Testis (tissue), 3 donors: ENCODE measurements around the gene FOXC2. TPM values are rescaled to one million over a fixed set of nuclear protein-coding genes. Genes with fewer than 3 reads are reported as not detected.

ENCODE experiments used
- DNase-seq: peaks from one replicate; pipeline ENCODE4 v3.0.0-alpha.2; 2019
- H3K27ac ChIP-seq, 2 donors: fragments of 200-600 bp; sonication (generic); one replicate each; pipeline ENCODE4 v1.5.1; 2019
- H3K27me3 ChIP-seq: fragments of 200-600 bp; sonication (generic); one replicate; pipeline ENCODE4 v1.5.1; 2019
- H3K36me3 ChIP-seq: fragments of 200-600 bp; sonication (generic); one replicate; pipeline ENCODE4 v1.5.1; 2017; ENCODE audit warnings: low read depth; ENCODE audit errors: missing control alignments
- H3K4me1 ChIP-seq: fragments of 200-600 bp; sonication (generic); one replicate; pipeline ENCODE4 v1.5.1; 2019
- H3K4me3 ChIP-seq, 2 donors: fragments of 200-600 bp; sonication (generic); one replicate each; pipeline ENCODE4 v1.5.1; 2017 to 2019
- H3K9me3 ChIP-seq: fragments of 200-600 bp; sonication (generic); one replicate; pipeline ENCODE4 v1.5.1; 2017
- CTCF ChIP-seq, 3 experiments: fragments of 450-650 bp in 2 of 3; fragments of 200-600 bp in 1 of 3; sonication (generic) in 1 of 3; IDR thresholded peaks; one replicate each; pipeline ENCODE4 v1.5.1; 2016 to 2019; ENCODE audit warnings: antibody characterized with exemption in 3 of 3, mild to moderate bottlenecking in 2 of 3, moderate library complexity in 1 of 3
- POLR2A ChIP-seq: fragments of 450-650 bp; IDR thresholded peaks from one replicate; pipeline ENCODE4 v1.6.1; 2017; ENCODE audit warnings: antibody characterized with exemption, mild to moderate bottlenecking, moderate library complexity
- WGBS, 2 donors: methylation state at CpG; one replicate each; pipeline ENCODE4 v1.1.5; 2018; 5-methylcytosine and 5-hydroxymethylcytosine counted together
- intact Hi-C: fragments of 100-400 bp; cut with DNase I; formaldehyde crosslinking; loops from one replicate; pipeline ENCODE4 v1.15.1; 2023; ENCODE audit warnings: low total_unique reads
- polyA plus RNA-seq: library from polyadenylated mRNA; stranded (reverse); fragments of 350-450 nt; fragmentation: Illumina TruSeq; extraction: RNeasy Lipid Tissue Mini Kit (QIAGEN cat#74804); gene quantifications from one replicate; pipeline ENCODE4 v1.2.3, GENCODE V29; 2014; ENCODE audit warnings: low read depth, low replicate concordance; ENCODE audit not compliant: insufficient read depth
- total RNA-seq, 2 donors: library from RNA; depleted of rRNA; stranded (reverse); fragments of >200 nt; gene quantifications; one replicate each; pipeline ENCODE4 v1.2.3, GENCODE V29; 2016

Gene FOXC2
- total and polyA plus RNA-seq, 3 donors from 2014 or later: 3.9 to 11.2 (median 7.6) TPM

GRCh38 chr16:86545954-86546637 is 20.5 kb upstream of the FOXC2 start:
- no peaks in the 10 kb centered on the region for H3K27me3 ChIP-seq
- no peak for DNase-seq
- peaks cover 3% of the 10 kb centered on the region for H3K4me1 ChIP-seq
- H3K27ac ChIP-seq: no peak overlapping the region
- intact Hi-C loops: no loop called here
- H3K36me3 ChIP-seq: no peaks in the 10 kb centered on the region
- H3K4me3 ChIP-seq: no peak overlapping the region
- no peak for TF ChIP-seq POLR2A
- TF ChIP-seq CTCF (IDR thresholded peaks at IDR 0.05): no peak
- 58 to 83% methylated on average over 18 to 19 of the region's 19 CpGs for WGBS, 2 donors
- no peaks in the 10 kb centered on the region for H3K9me3 ChIP-seq

GRCh38 chr16:86546638-86547013 is 20.0 kb upstream of the FOXC2 start:
- no peaks in the 10 kb centered on the region for H3K36me3 ChIP-seq
- H3K27ac ChIP-seq: no peak overlapping the region
- H3K27me3 ChIP-seq: no peaks in the 10 kb centered on the region
- WGBS, 2 donors: 63 to 82% methylated on average over 8 of the region's 8 CpGs
- peaks cover 3% of the 10 kb centered on the region for H3K4me1 ChIP-seq
- no peak for DNase-seq
- intact Hi-C loops: no loop called here
- no peak for TF ChIP-seq CTCF (IDR thresholded peaks at IDR 0.05)
- no peak for TF ChIP-seq POLR2A
- no peak overlapping the region for H3K4me3 ChIP-seq
- no peaks in the 10 kb centered on the region for H3K9me3 ChIP-seq

DNA sequence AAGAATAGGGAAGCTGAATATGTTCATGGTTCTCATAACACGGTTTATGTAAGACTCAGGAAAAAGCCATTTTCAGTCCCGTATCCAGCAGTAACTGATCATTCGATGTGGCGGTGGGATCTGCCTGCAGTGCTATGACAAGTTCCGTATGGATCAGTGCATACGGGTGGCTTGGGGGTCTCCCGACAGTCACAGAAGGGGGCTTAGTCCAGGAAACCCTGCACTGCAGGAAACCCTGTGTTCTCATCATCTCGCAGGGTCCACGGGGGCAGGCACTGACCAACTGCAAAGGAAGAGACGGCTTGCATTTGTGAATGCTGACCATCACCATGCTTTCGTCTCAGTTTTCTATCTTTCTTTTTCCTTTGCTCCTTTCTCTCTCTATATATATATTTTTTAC is 19.3 kb upstream of the FOXC2 start:
- intact Hi-C loops: no loop called here
- TF ChIP-seq POLR2A: no peak
- TF ChIP-seq CTCF (IDR thresholded peaks at IDR 0.05): no peak
- Histone ChIP-seq H3K4me3 (no peak overlapping the region), H3K9me3 (no peaks in the 10 kb centered on the region), H3K4me1 (peaks cover 3% of the 10 kb centered on the region), H3K36me3 (no peaks in the 10 kb centered on the region), H3K27ac (no peak overlapping the region), H3K27me3 (no peaks in the 10 kb centered on the region)
- 92 to 99% methylated on average over 11 of the region's 11 CpGs for WGBS, 2 donors
- no peak for DNase-seq

DNA sequence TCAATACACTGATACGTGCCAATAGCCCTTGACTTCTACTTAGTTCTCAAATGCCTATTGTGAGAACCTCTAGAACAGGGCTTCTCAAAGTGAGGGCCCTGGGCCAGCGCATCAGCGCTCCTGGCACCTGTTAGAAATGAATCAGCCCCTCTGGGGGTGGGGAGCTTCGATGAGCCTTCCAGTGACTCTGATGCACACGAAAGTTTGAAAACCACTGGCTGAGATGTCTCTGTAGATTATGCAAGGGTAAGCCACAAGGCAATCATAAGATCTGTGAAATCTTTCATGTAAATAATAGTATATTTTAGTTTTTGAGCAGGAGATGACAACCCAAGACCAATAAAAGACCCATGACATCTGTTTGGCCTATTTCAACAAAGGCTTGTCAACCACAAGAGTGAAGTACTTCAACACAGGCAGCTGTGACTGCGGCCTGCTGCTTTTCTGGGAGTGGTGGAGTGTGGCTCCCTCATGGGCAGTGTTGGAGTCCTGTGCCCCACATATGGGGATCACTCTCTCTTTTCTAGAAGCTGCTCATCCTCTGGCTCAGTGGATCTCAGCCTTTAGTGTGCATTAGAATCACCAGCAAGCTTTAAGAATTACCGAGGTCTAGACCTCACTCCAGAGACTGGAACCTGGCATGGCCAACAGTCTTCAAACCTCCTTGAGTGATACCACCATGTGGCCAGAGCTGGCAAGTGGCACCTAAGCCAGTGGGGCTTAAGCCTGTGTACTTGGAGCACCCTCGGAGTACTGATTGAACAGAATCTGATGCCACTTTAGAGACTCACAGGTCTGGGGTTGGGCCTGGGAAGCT is 17.3 kb upstream of the FOXC2 start:
- Histone ChIP-seq H3K4me1 (peaks cover 7% of the 10 kb centered on the region), H3K36me3 (no peaks in the 10 kb centered on the region), H3K4me3 (no peak overlapping the region), H3K27ac (no peak overlapping the region), H3K27me3 (no peaks in the 10 kb centered on the region), H3K9me3 (no peaks in the 10 kb centered on the region)
- TF ChIP-seq POLR2A: no peak
- TF ChIP-seq CTCF (IDR thresholded peaks at IDR 0.05): no peak
- DNase-seq: no peak
- intact Hi-C loops: no loop called here
- 82 to 84% methylated on average over 7 to 8 of the region's 8 CpGs for WGBS, 2 donors
